SKM-1 treated with dmso at 0.1 percent for 144 hours (cell line): ENCODE measurements around the gene ATXN10.
A peak's percentile ranks its signal among the peaks of the same experiment; 100 is the strongest.

Source experiments
- DNase-seq: peaks from one replicate; lab custom pipeline; 2025; ENCODE audit not compliant: unreplicated experiment; lab: John Stamatoyannopoulos, UW

Gene ATXN10

DNA sequence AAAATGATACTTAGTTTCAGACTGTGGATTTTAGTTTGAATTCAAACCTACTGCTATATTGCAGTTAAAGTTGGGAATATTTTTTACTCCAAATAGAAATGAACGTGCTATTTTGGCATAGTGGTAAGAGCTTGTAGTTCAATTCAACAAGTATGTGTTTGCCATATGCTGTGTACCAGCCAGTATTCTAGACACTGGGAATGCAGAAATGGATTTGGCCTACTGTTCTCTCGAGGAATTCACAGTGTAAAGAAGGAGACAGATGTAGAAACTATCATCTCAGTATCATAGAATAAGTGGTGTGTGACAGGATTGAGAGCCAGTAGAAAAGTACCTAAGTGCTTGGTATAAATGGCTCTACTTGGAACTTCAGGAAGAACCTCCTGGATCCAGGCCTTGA, 80.4 kb downstream of the ATXN10 start:
- no peak for DNase-seq

DNA sequence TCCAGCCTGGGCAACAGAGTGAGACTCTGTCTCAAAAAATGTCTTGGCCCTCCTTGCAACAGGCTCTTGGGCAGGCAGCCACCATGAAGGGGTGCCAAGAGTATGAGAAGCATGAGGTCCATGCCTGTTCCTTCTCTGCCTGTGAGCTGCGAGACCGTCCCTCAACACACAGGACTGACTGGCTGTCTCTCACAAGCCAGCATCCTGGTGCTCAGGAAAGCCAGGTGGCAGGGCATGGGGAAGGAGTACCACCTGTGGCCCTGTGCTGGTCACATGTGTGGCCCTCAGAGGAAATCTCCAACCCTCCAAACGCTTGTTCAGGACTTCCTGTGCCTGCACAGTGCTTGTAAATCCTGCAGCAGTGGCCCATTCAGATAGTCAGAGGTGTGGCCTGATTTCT, 83.2 kb downstream of the ATXN10 start:
- DNase-seq = no peak

DNA sequence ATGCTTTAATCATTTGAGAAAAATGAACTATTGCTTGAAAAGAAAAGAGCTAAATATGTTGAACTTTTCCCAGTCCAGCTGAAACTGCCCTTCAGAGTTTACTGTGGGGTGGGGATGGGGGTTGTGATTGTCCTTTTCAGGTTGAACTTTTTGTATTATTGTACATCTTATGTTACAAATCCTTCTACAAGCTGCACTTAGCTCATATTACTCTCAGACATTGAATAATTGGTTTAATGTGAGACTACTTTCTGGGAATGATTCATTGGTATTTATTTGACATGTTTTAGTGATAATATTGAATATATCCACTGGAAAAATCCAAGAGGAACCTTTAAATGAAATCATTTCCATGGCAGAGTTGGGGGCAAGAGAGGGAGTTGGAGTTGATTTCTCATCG, 84.9 kb downstream of the ATXN10 start:
- no peak for DNase-seq

DNA sequence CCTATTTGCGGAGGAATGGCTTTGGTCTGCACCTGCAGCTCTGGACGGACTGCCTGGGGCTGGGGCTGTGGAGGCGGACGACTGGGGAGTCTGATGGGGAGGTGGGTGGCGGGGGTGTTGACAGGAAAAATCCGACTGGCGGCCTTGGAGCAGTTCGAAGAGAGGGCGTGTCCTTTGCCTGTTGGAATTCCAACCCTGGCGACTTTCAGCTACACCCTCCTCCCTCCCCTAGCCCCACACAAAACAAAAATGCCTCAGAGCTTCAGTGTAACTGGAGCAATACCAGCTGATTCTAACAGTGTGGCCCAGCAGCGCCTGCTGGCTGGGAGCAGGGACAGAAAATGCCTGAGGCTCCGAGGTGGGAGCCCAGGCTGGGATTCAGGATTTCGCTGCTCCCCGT, 85.4 kb downstream of the ATXN10 start:
- DNase-seq = no peak

DNA sequence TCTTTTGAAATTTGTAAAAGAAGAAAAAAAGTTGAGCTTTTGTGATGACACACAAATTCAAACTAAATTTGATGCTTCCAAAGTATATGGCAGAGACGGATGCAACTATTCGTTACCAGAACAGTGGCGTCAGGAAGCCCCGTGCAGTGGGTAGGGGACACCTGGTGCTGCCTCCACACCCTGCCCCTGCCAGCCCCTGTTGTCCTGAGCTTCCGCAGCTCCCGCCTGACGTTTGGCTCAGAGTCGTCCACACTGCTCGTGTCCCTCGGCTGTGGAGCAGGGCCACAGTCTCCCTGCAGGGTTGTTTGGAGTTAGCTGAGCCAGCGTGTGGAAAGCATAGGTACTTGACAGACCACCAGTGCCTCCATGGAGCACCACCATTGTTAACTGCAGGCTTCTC, 86.3 kb downstream of the ATXN10 start:
- DNase-seq = no peak

DNA sequence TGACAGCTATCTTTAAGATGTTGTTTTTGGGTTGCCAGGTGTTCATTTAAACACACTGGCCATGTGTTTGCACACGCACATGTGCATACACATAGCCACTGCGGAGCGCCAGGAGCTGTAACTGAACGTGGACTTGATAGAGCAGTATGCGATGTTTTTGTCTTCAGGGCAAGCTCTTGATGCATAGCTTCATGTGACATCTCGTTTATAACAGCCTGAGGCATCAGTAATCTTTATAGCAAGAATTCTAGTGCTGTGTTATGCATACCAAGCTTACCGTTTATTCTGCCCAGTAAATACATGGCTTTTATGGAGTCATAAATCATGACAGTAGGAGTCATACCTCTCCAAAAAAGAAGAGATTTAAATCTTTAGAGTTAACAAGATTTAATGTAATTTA, 87.0 kb downstream of the ATXN10 start:
- DNase-seq = no peak

DNA sequence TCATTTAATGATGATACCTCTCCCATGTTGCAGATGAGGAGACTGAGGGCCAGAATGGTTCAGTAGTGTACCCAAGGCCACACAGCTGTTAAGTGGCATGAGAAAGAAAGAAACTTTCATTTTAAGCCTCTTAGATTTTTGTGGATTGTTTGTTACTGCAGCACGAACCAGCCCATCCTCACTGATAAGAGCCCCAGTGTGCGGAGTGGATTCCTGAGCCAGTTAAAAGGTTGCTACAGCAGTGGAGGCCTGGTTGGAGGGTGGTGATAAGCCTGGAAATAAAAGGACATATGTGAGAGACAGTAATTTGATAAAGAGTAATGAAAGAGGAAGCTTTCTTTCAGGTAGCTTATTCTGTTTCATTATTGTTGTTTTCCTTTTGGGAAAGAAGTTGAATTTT, 89.0 kb downstream of the ATXN10 start:
- DNase-seq = no peak

DNA sequence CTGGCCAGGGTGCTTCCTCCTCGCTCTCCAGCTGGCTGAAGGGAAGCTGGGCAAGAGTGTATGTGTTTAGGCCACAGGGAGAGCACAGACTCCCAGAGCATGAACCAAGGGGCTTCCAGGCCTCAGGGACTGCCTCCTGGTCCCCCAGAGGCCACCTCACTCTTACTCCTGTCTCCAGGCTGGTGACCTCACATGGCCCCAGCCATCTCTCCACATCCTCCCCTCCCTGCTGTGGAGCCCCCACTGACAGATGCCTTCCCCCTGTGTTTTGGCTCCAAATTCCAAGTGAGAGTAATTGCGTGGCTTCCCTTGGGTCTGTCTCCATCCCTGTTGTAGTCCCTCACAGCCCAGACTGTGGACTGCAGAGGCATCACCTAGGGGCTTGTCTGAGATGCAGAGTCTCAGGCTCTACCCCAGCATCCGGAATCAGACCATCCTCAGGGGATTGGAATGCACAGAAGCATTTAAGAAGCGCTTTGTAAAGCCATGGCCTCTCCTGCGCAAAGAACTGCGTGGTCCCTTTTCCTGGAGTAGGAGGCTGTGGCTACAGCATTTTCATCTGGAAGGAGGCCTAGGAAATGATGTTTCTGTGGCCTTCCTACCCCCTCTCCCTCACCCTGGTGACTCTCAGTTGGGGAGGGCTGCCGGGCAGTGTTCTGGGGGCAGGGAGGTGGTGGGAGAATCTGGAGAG, 91.1 kb downstream of the ATXN10 start:
- no peak for DNase-seq

DNA sequence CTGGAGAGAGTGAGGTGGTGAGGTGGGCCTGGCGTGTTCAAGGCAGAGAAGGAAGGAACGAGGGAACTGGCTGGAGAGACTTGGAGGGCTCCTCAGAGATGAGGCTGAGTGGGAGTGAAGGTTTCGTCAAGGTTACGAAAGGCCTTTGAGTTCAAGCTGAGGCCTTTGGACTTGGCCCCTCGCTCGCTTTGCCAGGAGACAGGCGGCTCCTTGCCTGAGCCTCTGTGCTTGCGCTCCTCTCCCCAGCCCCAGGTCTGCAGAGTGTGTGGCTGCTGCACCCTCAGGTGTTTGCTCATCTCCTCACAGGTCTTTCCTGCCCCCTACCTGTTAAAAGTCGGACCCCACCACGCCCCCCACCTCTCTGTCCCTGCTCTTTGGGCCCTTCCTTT, 91.6 kb downstream of the ATXN10 start:
- DNase-seq = peak; percentile 8

DNA sequence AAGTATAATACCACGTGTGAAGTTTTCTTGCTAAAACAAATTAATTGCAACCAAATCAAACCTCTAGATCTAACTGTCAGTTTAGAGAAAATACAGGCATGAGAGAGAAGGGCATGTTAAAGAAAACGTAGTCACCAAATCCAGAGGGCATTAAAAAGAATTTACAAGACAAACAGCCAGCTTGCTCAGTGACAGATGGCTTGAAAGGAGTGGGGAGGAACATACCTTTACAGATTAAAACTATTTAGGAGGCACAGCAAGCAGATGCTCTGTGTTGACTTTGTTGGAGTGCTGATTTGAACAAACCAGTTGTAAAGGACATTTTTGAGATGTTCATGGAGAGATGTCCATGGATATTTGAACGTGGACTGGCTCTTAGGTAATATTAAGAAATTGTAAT, 96.9 kb downstream of the ATXN10 start:
- DNase-seq = no peak

DNA sequence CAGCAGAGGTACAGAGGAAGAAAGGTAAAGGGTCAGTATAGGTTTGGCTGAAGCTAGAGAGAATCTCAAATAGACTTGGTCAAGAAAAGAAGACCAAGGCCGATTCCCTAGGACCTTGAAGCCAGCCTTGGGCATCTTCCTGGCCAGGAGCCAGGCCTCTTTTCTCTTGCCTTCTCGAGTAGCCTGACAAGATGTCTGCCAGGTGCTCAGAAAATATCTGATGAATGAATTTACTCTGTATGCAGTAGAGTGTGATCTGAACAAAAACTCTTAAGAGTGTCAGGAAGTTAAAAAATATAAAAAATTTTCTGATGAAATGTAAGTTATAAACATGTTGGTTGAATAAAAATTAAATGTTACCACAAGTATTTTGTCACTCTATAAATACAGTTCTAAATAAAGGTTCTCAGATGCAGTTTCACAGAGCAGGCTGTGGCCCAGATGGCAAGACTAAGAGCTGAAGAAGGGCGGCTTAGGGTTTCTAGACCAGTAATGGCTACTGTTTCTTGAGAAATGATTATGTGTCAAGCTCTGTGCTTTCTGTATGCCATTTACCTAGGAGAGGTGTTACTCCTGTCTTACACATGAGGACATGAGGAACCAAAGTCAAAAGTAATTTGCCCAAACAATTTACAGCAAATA, 98.1 kb downstream of the ATXN10 start:
- no peak for DNase-seq

DNA sequence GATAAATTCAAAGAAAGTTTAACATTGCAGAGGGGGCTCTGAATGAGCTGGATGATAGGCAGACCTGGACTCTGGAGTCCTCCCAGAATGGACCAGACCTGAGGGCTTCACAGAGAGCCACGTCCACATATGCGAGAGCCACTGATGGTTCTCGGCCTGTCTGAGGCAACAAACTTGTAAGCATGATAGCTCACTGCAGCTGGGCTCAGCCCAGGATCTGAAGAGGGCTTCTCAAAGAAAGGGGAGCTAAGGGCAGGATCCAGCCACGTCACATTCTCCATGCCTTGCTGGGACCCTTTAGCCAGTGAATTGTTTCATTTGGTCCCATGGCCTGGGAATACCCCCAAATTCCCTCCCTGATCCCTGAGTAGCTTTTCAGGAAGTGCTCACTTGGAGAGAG, 98.9 kb downstream of the ATXN10 start:
- DNase-seq = no peak

DNA sequence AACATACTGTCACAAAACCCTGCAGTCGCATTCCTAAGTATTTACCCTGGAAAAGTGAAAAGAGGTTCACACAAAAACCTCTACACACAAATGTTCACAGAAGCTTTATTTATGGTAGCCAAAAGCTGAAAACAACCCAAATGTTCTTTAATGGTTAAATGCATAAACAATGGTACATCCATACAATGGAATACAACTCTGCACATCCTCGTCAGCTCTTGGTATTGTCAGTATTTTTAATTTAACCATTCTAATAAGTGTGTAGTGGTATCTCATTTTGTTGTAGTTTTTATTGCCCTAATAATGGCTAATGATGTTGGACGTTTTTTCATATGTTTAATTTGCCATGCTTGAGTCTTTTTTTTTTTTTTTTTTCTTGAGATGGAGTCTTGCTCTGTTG, 99.4 kb downstream of the ATXN10 start:
- no peak for DNase-seq

DNA sequence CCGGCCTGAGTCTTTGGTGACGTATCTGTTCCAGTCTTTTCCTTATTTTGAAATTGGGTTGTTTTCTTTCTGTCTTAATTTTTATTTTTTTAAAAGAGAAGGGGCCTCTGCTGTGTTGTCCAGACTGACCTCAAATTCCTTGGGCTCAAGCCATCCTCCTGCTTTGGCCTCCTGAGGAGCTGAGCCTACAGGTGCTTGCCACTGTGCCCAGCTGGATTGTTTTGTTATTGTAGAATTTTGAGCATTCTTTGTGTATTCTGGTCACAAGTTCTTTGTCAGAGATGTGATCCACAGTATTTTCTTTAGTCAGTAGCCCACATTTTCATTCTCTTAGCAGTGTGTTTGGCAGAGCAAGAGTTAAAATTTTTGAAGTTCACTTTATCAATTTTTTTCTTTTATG, 100.1 kb downstream of the ATXN10 start:
- no peak for DNase-seq

DNA sequence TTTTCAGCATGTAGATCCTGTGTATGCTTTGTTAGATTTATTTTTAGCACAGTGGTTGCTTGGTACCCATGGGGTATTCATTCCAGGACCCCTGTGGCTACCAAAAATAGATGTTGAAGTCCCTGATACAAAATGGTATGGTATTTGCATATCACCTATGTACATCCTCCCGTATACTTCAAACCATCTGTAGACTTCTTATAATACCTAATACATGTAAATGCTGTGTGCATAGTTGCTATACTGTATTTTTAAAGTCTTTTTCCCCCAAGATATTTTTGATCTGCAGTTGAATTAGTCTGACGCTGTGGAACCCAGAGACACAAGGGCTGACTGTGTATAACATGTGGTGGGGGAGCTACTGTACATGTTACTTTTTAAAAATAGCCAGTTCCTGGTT, 101.1 kb downstream of the ATXN10 start:
- no peak for DNase-seq

DNA sequence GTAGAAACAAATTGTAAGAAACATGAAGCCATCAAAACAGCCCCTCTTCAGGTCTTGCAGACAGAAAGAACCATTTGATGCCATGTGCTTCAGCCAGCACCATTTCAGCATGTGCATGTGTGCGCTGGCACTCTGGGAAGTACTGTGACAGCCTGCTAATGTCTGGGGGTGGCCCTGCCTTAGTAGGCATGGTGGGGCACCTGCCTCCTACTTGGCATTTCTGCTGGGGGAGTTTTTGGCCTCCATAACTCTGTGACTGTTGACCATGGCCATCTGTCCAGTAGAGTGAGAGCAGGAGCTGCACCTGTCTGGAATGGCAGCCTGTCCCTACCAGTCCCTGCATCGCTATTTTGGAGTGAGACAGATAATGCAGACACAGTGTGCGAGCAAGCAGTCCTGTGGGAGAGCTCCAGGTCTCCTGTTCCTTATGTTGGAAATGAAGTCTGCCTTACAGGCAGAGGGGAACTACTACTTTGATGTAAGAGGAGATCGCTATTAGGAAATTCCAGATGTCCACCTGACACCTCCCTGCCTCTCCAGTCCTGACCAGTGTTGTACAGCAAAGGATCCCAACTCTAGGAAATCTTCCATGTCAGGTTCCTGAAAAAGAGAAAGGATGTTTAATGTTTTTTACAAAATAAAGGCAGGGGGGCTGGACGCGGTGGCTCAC, 102.5 kb downstream of the ATXN10 start:
- no peak for DNase-seq

DNA sequence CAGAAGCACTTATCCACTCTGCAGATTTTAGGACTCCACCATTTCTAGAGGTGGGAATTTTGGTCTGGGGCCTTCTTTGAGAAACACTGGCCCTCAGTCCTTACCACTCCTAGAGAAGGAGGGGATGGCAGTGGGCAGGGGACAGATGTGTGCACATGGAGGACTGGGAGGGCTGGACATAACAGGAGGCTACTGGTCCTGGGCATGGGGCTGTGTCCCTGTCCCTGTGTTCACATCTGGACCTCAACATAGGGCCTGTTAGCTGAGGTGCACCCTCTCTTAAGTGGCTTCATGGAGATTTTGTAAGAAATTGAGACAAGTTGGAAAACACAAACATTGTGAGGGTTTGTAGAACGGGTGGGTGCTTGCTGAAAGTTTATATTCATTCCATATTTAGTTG, 103.4 kb downstream of the ATXN10 start:
- no peak for DNase-seq

DNA sequence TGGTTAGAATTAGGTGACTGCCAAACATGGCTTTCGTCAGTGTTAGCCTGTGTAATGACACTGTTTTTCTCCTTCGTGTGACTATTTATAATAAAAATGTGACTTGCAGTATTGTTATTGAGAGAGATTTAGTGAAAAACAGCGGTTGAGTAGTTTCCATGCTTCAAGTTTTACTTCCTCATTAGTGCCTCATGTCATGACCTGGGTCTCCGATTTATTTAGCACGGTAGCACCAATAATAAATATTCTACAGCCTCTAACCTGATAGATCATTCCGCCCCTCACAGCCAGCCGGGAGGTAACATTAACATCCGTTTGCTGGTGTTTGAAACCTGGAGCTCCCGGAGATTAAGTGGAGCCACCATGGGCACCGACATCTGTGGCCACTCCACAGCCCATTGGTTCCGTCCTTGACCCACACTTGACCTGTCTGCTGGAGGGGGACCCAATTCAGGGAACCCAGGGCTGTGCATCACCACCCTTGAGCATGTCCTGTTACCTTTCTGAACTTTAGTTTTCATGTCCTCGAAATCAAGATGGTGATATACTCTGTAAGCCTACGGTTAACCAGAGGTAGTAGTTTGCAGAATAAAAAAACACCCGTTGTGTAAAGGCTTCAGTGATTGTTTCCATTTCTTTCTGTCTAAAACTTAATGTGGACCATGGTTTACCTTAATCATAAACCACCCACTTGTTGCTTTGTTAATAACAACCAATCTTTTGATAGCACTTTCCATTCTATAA, 104.1 kb downstream of the ATXN10 start:
- no peak for DNase-seq

DNA sequence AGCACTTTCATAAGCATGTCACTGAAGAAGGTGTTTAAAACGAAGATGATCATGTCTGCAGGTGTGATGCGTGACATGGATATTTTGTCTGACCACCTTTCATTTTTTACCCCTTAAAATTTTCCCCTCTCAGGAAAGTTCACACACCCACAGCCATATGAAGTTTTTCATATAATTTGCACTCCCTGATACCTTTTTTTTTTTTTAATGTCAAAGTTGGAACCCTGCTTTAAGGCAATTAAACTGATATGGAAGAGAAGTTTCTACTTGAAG, 104.6 kb downstream of the ATXN10 start:
- DNase-seq = no peak

DNA sequence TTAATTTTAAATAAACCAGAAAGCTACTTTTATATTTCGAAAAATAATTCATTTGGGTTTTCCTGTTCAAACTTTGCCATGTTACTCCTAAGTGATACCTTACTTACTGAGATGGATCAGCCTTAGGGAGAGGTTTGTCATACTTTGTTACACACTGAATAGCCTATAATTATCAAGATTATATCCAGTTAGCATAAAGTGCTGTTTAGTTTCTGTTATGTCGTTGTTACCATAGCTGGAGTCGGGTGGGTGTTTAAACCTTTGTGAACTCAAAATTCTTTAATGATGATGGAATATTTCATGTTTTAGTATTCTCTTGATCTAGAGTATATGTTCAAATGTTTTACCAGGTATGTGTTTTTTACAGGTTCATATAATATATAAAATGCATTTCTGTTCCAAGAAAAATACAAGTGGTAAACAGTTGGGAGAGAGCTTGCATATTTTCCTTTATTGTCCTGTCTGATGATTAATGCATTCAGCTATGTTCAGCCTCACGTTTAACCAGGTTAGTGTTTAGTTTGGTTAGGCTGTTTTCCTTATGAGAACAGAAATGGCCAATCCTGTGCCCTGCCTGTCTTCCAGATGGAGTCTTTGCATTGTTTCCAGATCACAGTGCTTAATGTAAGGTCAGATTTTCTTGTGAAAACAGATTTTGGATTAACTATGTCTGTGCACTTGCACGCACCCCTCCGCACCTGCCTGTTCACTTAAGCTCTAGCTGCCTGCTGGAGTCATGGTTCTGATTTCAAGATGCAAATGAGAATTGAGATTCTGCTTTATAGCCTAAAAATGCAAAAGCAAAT, 105.6 kb downstream of the ATXN10 start:
- no peak for DNase-seq

DNA sequence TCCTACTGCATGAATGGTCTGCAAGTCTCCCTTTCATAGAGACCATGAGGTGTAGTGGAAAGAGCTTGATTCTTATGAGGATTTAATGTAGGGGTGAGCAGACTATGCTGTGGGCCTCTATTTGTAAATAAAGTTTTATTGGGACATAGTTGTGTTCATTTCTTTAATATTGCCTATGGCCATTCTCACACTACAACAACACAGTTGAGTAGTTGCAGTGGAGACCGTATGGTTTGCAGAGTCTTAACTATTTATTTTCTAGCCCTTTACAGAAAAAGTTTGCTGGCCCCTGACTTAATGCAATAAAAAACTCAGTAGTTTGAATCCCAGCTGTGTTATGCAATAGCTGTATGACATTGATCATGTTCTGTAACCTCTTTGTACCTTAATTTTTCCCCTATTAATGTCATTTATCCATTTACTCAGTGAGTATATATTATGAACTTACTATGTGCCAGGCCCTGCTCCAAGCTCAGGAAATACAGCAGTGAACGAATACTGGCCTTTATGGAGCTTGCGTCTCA, 106.3 kb downstream of the ATXN10 start:
- no peak for DNase-seq
